Measurements from ENCODE around the gene ADAP1. TPM values are rescaled to one million over a fixed set of nuclear protein-coding genes. Genes with fewer than 3 reads are reported as not detected.

ADAP1 gene
- total RNA-seq, 1 experiment from 2014 or later = 6.2 TPM

GRCh38 chr7:855686-856369 is 98.7 kb downstream of the ADAP1 start:
- H2AK5ac ChIP-seq (ENCODE audit: insufficient read length, low read length) = no peak overlapping the region
- no CpG with 5 or more reads among the region's 29 CpGs for WGBS (ENCODE audit: extremely low coverage, insufficient read length, low lambda C conversion rate)
- H3K23ac ChIP-seq (ENCODE audit: insufficient read length, low read depth, low read length) = no peak overlapping the region
- no peak overlapping the region for H3K9ac ChIP-seq (ENCODE audit: extremely low read depth, insufficient read length, low read length)
- no peak overlapping the region for H2BK5ac ChIP-seq (ENCODE audit: insufficient read length, low read length)
- H3K56ac ChIP-seq (ENCODE audit: insufficient read length, low read depth, low read length) = no peak overlapping the region
- no peak overlapping the region for H2BK20ac ChIP-seq (ENCODE audit: low read depth, low read length, poor library complexity, severe bottlenecking)
- no peak overlapping the region for H4K5ac ChIP-seq (ENCODE audit: insufficient read length, low read depth, low read length)
- no peaks in the 10 kb centered on the region for H3K27me3 ChIP-seq (ENCODE audit: insufficient read depth, low read length)
- H3K79me1 ChIP-seq (ENCODE audit: insufficient read depth, low read depth, low read length, poor library complexity, severe bottlenecking) = no peaks in the 10 kb centered on the region
- DNase-seq = no peak
- Mint-ChIP-seq H3K27ac (no peak overlapping the region; a peak in 2 of 7 replicates), H3K36me3 (ENCODE audit: insufficient read depth in 1 of 3, low read depth in 3 of 3) (peaks cover 53 to 91% (median 89%) of the 10 kb centered on the region in 3 experiments), H3K4me1 (no peaks in the 10 kb centered on the region), H3K9me3 (no peaks in the 10 kb centered on the region; a peak in 1 of 5 replicates), H3K4me3 (no peak overlapping the region), H3K27me3 (ENCODE audit: low read depth) (no peaks in the 10 kb centered on the region)
- no peak for TF ChIP-seq CTCF (conservative IDR thresholded peaks at IDR 0.05)
- no peak overlapping the region for H2BK12ac ChIP-seq (ENCODE audit: insufficient read length, low read depth, low read length)
- H2AFZ ChIP-seq (ENCODE audit: low read length) = no peak overlapping the region
- no peak overlapping the region for H3K4me2 ChIP-seq (ENCODE audit: insufficient read depth, insufficient read length, low read length)
- no peaks in the 10 kb centered on the region for H3K4me1 ChIP-seq (ENCODE audit: insufficient read depth, low read length)
- H4K91ac ChIP-seq (ENCODE audit: insufficient read length, low read depth, low read length) = no peak overlapping the region
- H2BK120ac ChIP-seq (ENCODE audit: low read depth, low read length, poor library complexity, severe bottlenecking) = no peak overlapping the region
- no peak overlapping the region for H4K8ac ChIP-seq (replicated peaks; ENCODE audit: insufficient read length, low read depth, low read length)
- H3T11ph ChIP-seq (ENCODE audit: low read length) = no peak overlapping the region
- no peak overlapping the region for H3K27ac ChIP-seq (ENCODE audit: insufficient read length, low read depth, low read length)
- H4K20me1 ChIP-seq (ENCODE audit: control insufficient read depth, insufficient read depth, insufficient read length) = peaks cover 3% of the 10 kb centered on the region
- H3K18ac ChIP-seq (ENCODE audit: insufficient read length, low read depth, low read length) = no peak overlapping the region
- H3K14ac ChIP-seq (ENCODE audit: insufficient read depth, low read length) = no peak overlapping the region
- no peaks in the 10 kb centered on the region for H3K79me2 ChIP-seq (ENCODE audit: insufficient read depth, low read length)
- no peak overlapping the region for H2BK15ac ChIP-seq (ENCODE audit: low read depth, low read length)
- no peak overlapping the region for H3K4ac ChIP-seq (ENCODE audit: low read depth, low read length)
- H3K9me3 ChIP-seq (ENCODE audit: control insufficient read depth, low read depth, low read length) = no peaks in the 10 kb centered on the region
- peaks cover 3% of the 10 kb centered on the region for H3K23me2 ChIP-seq (ENCODE audit: insufficient read length, low read depth, low read length, poor library complexity, severe bottlenecking)

Measured in H9 (cell line).